ENCODE measurements around the gene TAMM41.
"Not testable (repeated sequence)": the region's sequence is repeated elsewhere in the genome, so short reads cannot be mapped to it uniquely, and the experiment has no call there.

Gene TAMM41

GRCh38 chr3:11759996-11760395 lies 86.7 kb downstream of the TAMM41 start:
- no peak for DNase-seq

- no peak for DNase-seq
These were observed 88.8 kb downstream of the TAMM41 start for GRCh38 chr3:11757929-11758328.

- no peak for DNase-seq
These were observed 89.2 kb downstream of the TAMM41 start for GRCh38 chr3:11757441-11757875.

GRCh38 chr3:11755276-11755675 lies 91.4 kb downstream of the TAMM41 start:
- DNase-seq: no peak

- DNase-seq: not testable (repeated sequence)
These were observed 94.4 kb downstream of the TAMM41 start for GRCh38 chr3:11752254-11752653.

- not testable (repeated sequence) for DNase-seq
These were observed 98.4 kb downstream of the TAMM41 start for GRCh38 chr3:11748306-11748705.

All from Kasumi-1 (cell line).